EH (cell line): ENCODE measurements around the gene ZC3H10.
"Not testable (repeated sequence)": the region's sequence is repeated elsewhere in the genome, so short reads cannot be mapped to it uniquely, and the experiment has no call there.

ENCODE experiments used
- DNase-seq: peaks from one replicate; pipeline ENCODE4 v3.0.0-alpha.2; 2015; ENCODE audit warnings: low read depth

The ZC3H10 gene

GRCh38 chr12:56103066-56103711 is 14.9 kb upstream of the ZC3H10 start:
- no peak for DNase-seq

GRCh38 chr12:56103823-56104108 is 14.3 kb upstream of the ZC3H10 start:
- DNase-seq = no peak

GRCh38 chr12:56104109-56104814 is 13.8 kb upstream of the ZC3H10 start, which contains the start of gene PA2G4:
Gene PA2G4, plus strand, starts transcription at chr12:56104559. Its CDS starts 179 bp downstream, at chr12:56104738.
- DNase-seq = peak; percentile 99

- DNase-seq = peak; percentile 21
These were observed 13.1 kb upstream of the ZC3H10 start for GRCh38 chr12:56104815-56105608.

- no peak for DNase-seq
These were observed 12.5 kb upstream of the ZC3H10 start for GRCh38 chr12:56105609-56105902.

- DNase-seq = no peak
These were observed 10.8 kb upstream of the ZC3H10 start for GRCh38 chr12:56107242-56107641.

- no peak for DNase-seq
These were observed 7.5 kb upstream of the ZC3H10 start for GRCh38 chr12:56110571-56110970.

GRCh38 chr12:56114084-56114483 is 4.0 kb upstream of the ZC3H10 start:
- no peak for DNase-seq

GRCh38 chr12:56115329-56115728 is 2.7 kb upstream of the ZC3H10 start:
- peak; percentile 11 for DNase-seq

- DNase-seq = peak; percentile 93
These were observed 1.6 kb upstream of the ZC3H10 start, which contains the start of gene RPL41 for GRCh38 chr12:56116267-56117081. Gene RPL41, plus strand, starts transcription at chr12:56116633.

GRCh38 chr12:56117082-56117706 is 872 bp upstream of the ZC3H10 start:
- DNase-seq = not testable (repeated sequence)

- DNase-seq = no peak
These were observed 757 bp downstream of the ZC3H10 start for GRCh38 chr12:56118688-56119357.

- DNase-seq = peak; percentile 97
These were observed 1.3 kb downstream of the ZC3H10 start for GRCh38 chr12:56119361-56119796.

GRCh38 chr12:56120158-56120846 is 2.2 kb downstream of the ZC3H10 start:
- DNase-seq = no peak

GRCh38 chr12:56121204-56121870 is 3.3 kb downstream of the ZC3H10 start:
- DNase-seq = no peak

- no peak for DNase-seq
These were observed 4.6 kb downstream of the ZC3H10 start for GRCh38 chr12:56122637-56123036.

- no peak for DNase-seq
These were observed 6.1 kb downstream of the ZC3H10 start for GRCh38 chr12:56124133-56124532.

GRCh38 chr12:56126732-56127239 is 8.7 kb downstream of the ZC3H10 start:
- DNase-seq = no peak

- no peak for DNase-seq
These were observed 9.4 kb downstream of the ZC3H10 start for GRCh38 chr12:56127485-56127887.
